Stimulated activated CD8-positive, alpha-beta memory T cell treated with anti-CD3 and anti-CD28 coated beads, Interleukin-12 subunit alpha, Interleukin-12 subunit beta, amount 100 ng/mL, for 1 hour (primary cell): Measurements from ENCODE around the gene POLR2H.

Source experiments
- DNase-seq: peaks from one replicate; pipeline ENCODE4 v3.0.0-alpha.2; 2020; ENCODE audit warnings: low read depth

The POLR2H gene

GRCh38 chr3:184387174-184387714, 25.7 kb downstream of the POLR2H start:
- DNase-seq, result no peak

- DNase-seq, result no peak
Measured at GRCh38 chr3:184388164-184388935, 26.8 kb downstream of the POLR2H start.

GRCh38 chr3:184388936-184389230, 27.4 kb downstream of the POLR2H start:
- DNase-seq, result no peak

- DNase-seq, result no peak
Measured at GRCh38 chr3:184389384-184389783, 27.9 kb downstream of the POLR2H start.

- DNase-seq, result no peak
Measured at GRCh38 chr3:184389935-184390528, 28.5 kb downstream of the POLR2H start.

GRCh38 chr3:184391266-184391665, 29.8 kb downstream of the POLR2H start:
- no peak for DNase-seq

- DNase-seq, result no peak
Measured at GRCh38 chr3:184395320-184395660, 33.8 kb downstream of the POLR2H start.

- DNase-seq, result no peak
Measured at GRCh38 chr3:184399410-184399809, 37.9 kb downstream of the POLR2H start.

- DNase-seq, result no peak
Measured at GRCh38 chr3:184405075-184406030, 43.8 kb downstream of the POLR2H start.

- DNase-seq, result no peak
Measured at GRCh38 chr3:184409331-184409926, 47.9 kb downstream of the POLR2H start.

- DNase-seq, result no peak
Measured at GRCh38 chr3:184409946-184410500, 48.5 kb downstream of the POLR2H start.

GRCh38 chr3:184414418-184415202, 53.1 kb downstream of the POLR2H start:
- no peak for DNase-seq

- no peak for DNase-seq
Measured at GRCh38 chr3:184415203-184415490, 53.6 kb downstream of the POLR2H start.

GRCh38 chr3:184417619-184418327, 56.3 kb downstream of the POLR2H start:
- DNase-seq, result peak; percentile 41
